Measurements from ENCODE around the gene CALCOCO1. TPM values are rescaled to one million over a fixed set of nuclear protein-coding genes. Genes with fewer than 3 reads are reported as not detected.

CALCOCO1 gene
- total and polyA plus RNA-seq, 2 of the 8 experiments (the other 6 are each of a cell fraction or from before 2014, with no cell fraction given), result 20.3 to 39.3 TPM

DNA sequence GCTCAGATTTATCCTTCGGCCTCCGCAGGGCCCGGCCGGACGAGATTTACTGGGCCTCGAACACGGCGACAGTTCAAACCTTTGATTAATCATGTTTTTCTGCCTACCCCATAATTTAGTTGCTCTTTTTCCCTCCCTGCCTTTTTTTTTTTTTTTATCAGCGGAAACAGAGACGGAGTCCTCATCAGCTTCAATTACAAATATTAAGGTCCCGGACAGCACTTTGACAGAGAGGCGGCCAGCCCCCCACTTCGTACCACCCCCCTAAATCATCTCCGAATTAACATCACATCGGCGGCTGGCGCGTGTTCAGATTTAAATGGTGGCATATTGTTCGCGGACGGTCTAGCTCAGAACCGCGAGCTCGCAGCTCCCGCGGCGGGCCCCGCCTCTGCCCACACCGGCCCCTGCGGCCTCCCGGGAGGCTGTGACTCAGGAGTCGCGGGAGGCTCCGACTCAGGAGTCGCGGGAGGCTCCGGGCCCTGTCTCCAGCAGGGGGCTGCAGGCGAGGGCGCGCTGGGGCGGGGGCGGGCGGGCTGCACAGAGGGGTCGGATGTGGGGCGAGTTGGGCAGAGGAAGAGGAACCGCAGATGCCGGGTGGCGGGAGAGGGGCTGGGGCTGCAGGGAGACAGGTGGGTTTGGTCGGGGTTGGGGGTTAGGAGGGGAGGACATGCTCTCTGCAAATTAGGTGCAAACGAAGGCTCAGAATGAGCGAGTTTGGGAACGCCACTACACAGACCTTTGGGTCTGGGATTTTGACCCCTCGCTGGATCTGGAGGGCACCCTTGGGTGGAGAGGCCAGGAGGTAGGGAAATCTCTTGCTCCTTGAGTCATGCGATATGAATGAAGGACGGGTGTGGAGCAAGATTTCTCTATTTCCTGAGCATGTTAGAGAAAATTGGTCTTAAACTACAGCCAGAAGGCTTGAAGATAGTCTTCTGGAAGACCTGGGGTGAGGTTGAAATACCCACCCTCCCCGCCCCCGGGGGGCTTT is 31.8 kb downstream of the CALCOCO1 start:
- peaks cover 8 to 40% (median 35%) of the 10 kb centered on the region in 4 experiments for H3K27me3 ChIP-seq (replicated peaks in 1 of 4; ENCODE audit: control insufficient read depth in 3 of 4, extremely low read depth in 1 of 4, insufficient read depth in 3 of 4, low read length in 3 of 4)
- no peak overlapping the region for H3K27ac ChIP-seq (ENCODE audit: low read depth, low read length)
- H2AK5ac ChIP-seq (ENCODE audit: low read depth, low read length), result no peak overlapping the region
- CTCF ChIA-PET (ENCODE audit: partially characterized antibody), result interaction anchor here (0.7 to 7.1 kb wide), 6 partner anchors 10 to 291 kb away, joined by 3 to 194 read pairs (median 5); no protein-coding TSS in a partner anchor
- H3K36me3 ChIP-seq (ENCODE audit: control insufficient read depth in 2 of 4, insufficient read depth in 4 of 4, low read length in 3 of 4), result no peaks in the 10 kb centered on the region
- no peak overlapping the region for H4K91ac ChIP-seq (replicated peaks; ENCODE audit: insufficient read length, low read length)
- H3K23me2 ChIP-seq (ENCODE audit: low read depth, low read length), result peaks cover 11% of the 10 kb centered on the region
- H3K4ac ChIP-seq (replicated peaks; ENCODE audit: insufficient read length, low read depth, low read length), result peak overlapping the region; percentile 64
- no peak for FAIRE-seq
- 0 out of 7 replicates have a peak overlapping the region, but pooled peaks of 1 of the 4 experiments have one; percentile 6 for H3K9ac ChIP-seq (replicated peaks in 1 of 4; ENCODE audit: extremely low read depth in 1 of 4, low read depth in 3 of 4, low read length in 3 of 4)
- no peaks in the 10 kb centered on the region for H4K20me1 ChIP-seq (replicated peaks in 1 of 2; ENCODE audit: control insufficient read depth in 1 of 2, insufficient read depth in 2 of 2, low read length in 2 of 2)
- peak overlapping the region; percentile 80 to 87 for H3K4me2 ChIP-seq (ENCODE audit: insufficient read depth in 1 of 2, low read depth in 2 of 2, low read length in 2 of 2)
- no peak overlapping the region for H4K5ac ChIP-seq (ENCODE audit: insufficient read length, low read depth, low read length)
- H3K4me3 ChIP-seq (ENCODE audit: extremely low read depth in 1 of 4, insufficient read depth in 2 of 4, low read depth in 3 of 4, low read length in 4 of 4), result peak overlapping the region; percentile 35 to 57 (median 41)
- no peaks in the 10 kb centered on the region for H3K9me3 ChIP-seq (ENCODE audit: insufficient read depth in 2 of 2, low read depth in 1 of 2, low read length in 1 of 2)
- DNase-seq (ENCODE audit: low read depth in 1 of 2, low spot score in 2 of 2), result peak in 1 of 2 experiments; percentile 74
- no peaks in the 10 kb centered on the region for H3K79me2 ChIP-seq (ENCODE audit: control insufficient read depth in 1 of 2, insufficient read depth in 2 of 2, low read length in 2 of 2)
- H3K4me1 ChIP-seq (replicated peaks in 1 of 4; ENCODE audit: control insufficient read depth in 3 of 4, insufficient read depth in 4 of 4, low read length in 3 of 4), result peaks cover 3 to 17% (median 9%) of the 10 kb centered on the region in 4 experiments
- peak overlapping the region; percentile 87 for H3K18ac ChIP-seq (ENCODE audit: extremely low read depth, low read length)
- H3K56ac ChIP-seq (replicated peaks; ENCODE audit: insufficient read length, low read depth, low read length), result no peak overlapping the region
- H3K79me1 ChIP-seq (ENCODE audit: low read depth, low read length), result no peaks in the 10 kb centered on the region
- no peak overlapping the region; the same call in 1 of the 2 replicates for H4K8ac ChIP-seq (ENCODE audit: extremely low read depth, insufficient read depth, low read length)
- H2BK12ac ChIP-seq (ENCODE audit: low read depth, low read length), result peak overlapping the region; percentile 55; the same call in 1 of the 2 replicates
- 0 out of 2 replicates have a peak overlapping the region, but pooled peaks have one; percentile 10 for H2BK5ac ChIP-seq (ENCODE audit: low read depth, low read length)
- H2BK15ac ChIP-seq (ENCODE audit: low read length), result peak overlapping the region; percentile 29; the same call in 1 of the 2 replicates
- H2AFZ ChIP-seq (ENCODE audit: low read length), result 0 out of 2 replicates have a peak overlapping the region, but pooled peaks have one; percentile 67
- POLR2A ChIA-PET (ENCODE audit: partially characterized antibody), result interaction anchor here (0.8 to 11.9 kb wide), 7 partner anchors 9 to 212 kb away, joined by 3 to 109 read pairs (median 5); partner anchors contain the start of gene ATP5MC2
- H3K23ac ChIP-seq (ENCODE audit: insufficient read length), result no peak overlapping the region
- no peak overlapping the region for H3K14ac ChIP-seq (ENCODE audit: insufficient read length)
- WGBS, 2 experiments (ENCODE audit: extremely low coverage in 1 of 2, insufficient coverage in 1 of 2, insufficient read length in 1 of 2, insufficient replicate concordance in 2 of 2, low coverage in 1 of 2, low lambda C conversion rate in 2 of 2, missing lambda C conversion rate in 1 of 2), result 8% methylated on average over 41 of the region's 57 CpGs; no CpG with 5 or more reads in 1 of the 2 experiments
- H2BK20ac ChIP-seq (ENCODE audit: low read length), result 0 out of 2 replicates have a peak overlapping the region, but pooled peaks have one; percentile 48
- peak overlapping the region; percentile 52 for H2BK120ac ChIP-seq (replicated peaks; ENCODE audit: low read depth, low read length)
- TF ChIP-seq CHD2 (IDR thresholded peaks at IDR 0.05; ENCODE audit: low read length) (no peak), RNF2 (IDR thresholded peaks at IDR 0.05; ENCODE audit: borderline replicate concordance, low read depth, low read length, missing control alignments, poor library complexity, severe bottlenecking) (no peak), CTCF (IDR thresholded peaks at IDR 0.05; ENCODE audit: control extremely low read depth in 1 of 3, insufficient read depth in 1 of 3, low read depth in 1 of 3, low read length in 3 of 3) (no peak; a peak in 1 of 4 replicates), KDM4A (IDR thresholded peaks at IDR 0.05; ENCODE audit: low read depth, low read length, severe bottlenecking) (peak; percentile 32), CREB1 (IDR thresholded peaks at IDR 0.05) (no peak)
- TF ChIP-seq, protein P1, sequence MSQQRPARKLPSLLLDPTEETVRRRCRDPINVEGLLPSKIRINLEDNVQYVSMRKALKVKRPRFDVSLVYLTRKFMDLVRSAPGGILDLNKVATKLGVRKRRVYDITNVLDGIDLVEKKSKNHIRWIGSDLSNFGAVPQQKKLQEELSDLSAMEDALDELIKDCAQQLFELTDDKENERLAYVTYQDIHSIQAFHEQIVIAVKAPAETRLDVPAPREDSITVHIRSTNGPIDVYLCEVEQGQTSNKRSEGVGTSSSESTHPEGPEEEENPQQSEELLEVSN (IDR thresholded peaks at IDR 0.05), result no peak; the same call in 1 of the 2 replicates
